ENCODE results near the gene ATXN1.

The ATXN1 gene

DNA sequence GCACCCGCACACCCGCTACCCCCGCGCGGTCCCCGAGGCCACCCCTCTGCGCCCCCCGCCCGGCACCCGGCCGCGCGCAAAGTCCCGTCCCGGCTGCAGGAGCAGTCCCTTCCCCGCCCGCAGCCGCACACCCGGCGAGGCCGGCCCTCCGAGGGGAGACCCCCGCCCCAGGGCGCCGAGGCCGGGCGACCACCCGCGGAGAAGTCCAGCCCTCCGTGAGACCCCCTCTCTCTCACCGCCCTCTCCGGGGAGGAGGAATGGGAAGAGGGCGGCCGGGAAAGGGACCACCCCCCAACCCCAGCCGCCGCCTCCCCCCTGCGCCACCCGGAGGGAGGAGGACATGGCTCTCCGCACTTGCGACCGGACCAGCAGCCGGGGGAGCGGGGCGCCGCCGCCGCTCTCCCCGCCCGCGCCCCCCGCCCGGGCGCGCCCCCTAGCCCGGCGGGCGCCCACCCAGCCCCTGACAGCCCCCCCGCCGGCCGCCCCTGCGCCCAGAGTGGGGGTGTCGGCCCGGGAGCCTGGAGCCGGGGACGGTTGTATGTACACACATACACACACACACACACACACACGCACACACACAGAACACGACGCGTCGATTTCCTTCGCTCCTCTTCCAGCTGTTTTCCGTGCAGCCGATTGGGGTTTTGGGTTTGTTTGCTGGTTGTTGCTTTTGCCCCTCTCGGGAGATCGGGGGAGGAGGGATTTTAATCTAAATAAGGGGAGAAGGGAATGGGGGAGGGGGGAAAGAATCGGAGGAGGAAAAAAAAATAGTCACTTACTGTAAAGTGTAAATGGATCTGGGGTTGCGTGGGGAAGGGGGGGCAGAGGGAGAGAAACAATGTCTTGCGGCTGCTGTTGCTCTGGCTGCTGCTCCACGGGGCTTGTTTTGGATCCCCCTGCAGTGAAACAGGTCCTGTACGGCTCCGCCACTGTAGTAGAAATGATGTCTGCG, at the start of gene ATXN1 (continued):
- TF ChIP-seq ZNF155 (tag by site-specific recombination; IDR thresholded peaks at IDR 0.05): no peak

DNA sequence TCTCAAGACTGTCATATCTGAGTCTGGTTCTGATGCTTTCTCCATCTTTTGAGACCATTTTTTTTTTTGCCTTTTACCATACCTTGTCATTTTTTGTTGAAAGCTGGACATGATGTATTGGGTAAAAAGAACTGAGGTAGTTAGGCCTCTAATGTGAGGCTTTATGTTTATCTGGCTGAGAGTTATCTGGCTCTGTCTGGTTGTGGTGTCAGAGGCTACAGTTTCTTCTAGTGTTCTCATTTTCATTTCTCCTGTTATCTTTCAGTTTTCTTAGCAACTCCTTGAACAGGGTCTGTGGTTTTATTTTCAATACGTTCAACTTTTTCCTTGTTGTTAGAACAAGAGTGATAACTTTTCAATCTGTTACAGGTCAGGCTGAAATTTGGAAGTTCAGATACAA, 49.2 kb upstream of the ATXN1 start:
- CTCF ChIA-PET: interaction anchor here (1.8 kb wide), 1 partner anchor 46 kb away, joined by 4 read pairs; no protein-coding TSS in a partner anchor
- POLR2A ChIA-PET: no interaction called here

DNA sequence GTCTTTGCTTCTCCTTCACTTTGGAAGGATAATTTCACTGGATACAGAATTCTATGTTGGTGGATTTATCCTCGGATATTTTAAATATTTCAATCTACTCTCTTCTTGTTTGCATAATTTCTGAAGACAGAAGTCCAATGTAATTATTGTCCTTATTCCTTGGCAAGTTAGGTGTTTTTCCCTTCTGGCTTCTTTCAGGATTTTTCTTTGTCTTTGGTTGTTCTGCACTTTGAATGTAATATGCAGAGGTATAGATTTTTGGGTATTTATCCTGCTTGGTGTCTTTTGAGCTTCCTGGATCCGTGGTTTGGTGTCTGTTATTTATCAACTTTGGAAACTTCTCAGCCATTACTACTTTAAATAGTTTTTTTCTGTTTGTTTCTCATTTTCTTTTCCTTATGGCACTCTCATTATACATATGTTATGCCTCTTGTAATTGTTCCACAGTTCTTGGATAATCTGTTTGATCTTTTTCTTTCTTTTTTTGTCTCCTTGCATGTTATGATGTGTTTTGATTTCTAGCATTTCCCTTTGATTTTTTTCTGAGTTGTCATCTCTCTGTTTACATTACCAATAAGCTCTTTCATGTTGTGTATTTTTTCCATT, 48.6 kb upstream of the ATXN1 start:
- no peak for TF ChIP-seq EGR2 (tag by site-specific recombination; IDR thresholded peaks at IDR 0.05; ENCODE audit: low read depth)
- TF ChIP-seq ZNF837 (tag by site-specific recombination; IDR thresholded peaks at IDR 0.05): no peak
- TF ChIP-seq KLF7 (tag by site-specific recombination; IDR thresholded peaks at IDR 0.05; ENCODE audit: borderline replicate concordance): no peak
- no peak for TF ChIP-seq OSR2 (tag by site-specific recombination; IDR thresholded peaks at IDR 0.05)
- no peak for TF ChIP-seq ZNF791 (tag by site-specific recombination; IDR thresholded peaks at IDR 0.05)
- no peak for TF ChIP-seq ZNF155 (tag by site-specific recombination; IDR thresholded peaks at IDR 0.05)
- TF ChIP-seq ZNF133 (tag by site-specific recombination; IDR thresholded peaks at IDR 0.05): peak; percentile 96
- TF ChIP-seq ZNF416 (tag by site-specific recombination; IDR thresholded peaks at IDR 0.05): no peak
- TF ChIP-seq MZF1 (tag by site-specific recombination; IDR thresholded peaks at IDR 0.05; ENCODE audit: borderline replicate concordance): 0 out of 2 replicates have a peak, but pooled peaks have one; percentile 40
- peak; percentile 94 for TF ChIP-seq SETDB1 (IDR thresholded peaks at IDR 0.05; ENCODE audit: insufficient read length, low read length)
- no peak for TF ChIP-seq ZNF292 (tag by site-specific recombination; IDR thresholded peaks at IDR 0.05; ENCODE audit: borderline replicate concordance, low read depth)
- TF ChIP-seq TRIM28 (IDR thresholded peaks at IDR 0.05; ENCODE audit: borderline replicate concordance, low read length): peak; percentile 76; the same call in 1 of the 2 replicates
- no peak for TF ChIP-seq ZFP41 (tag by site-specific recombination; IDR thresholded peaks at IDR 0.05; ENCODE audit: borderline replicate concordance)
- TF ChIP-seq PRDM1 (tag by site-specific recombination; IDR thresholded peaks at IDR 0.05): no peak
- no peak for TF ChIP-seq ZNF184 (tag by site-specific recombination; IDR thresholded peaks at IDR 0.05)
- no peak for TF ChIP-seq REPIN1 (tag by site-specific recombination; IDR thresholded peaks at IDR 0.05; ENCODE audit: low read depth)
- TF ChIP-seq, protein P1, sequence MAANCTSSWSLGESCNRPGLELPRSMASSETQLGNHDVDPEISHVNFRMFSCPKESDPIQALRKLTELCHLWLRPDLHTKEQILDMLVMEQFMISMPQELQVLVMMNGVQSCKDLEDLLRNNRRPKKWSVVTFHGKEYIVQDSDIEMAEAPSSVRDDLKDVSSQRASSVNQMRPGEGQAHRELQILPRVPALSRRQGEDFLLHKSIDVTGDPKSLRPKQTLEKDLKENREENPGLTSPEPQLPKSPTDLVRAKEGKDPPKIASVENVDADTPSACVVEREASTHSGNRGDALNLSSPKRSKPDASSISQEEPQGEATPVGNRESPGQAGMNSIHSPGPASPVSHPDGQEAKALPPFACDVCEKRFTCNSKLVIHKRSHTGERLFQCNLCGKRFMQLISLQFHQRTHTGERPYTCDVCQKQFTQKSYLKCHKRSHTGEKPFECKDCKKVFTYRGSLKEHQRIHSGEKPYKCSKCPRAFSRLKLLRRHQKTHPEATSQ (tag by site-specific recombination; IDR thresholded peaks at IDR 0.05): peak; percentile 78
- Histone ChIP-seq H3K4me1 (ENCODE audit: control insufficient read depth, insufficient read depth, low read length) (peaks cover 10% of the 10 kb centered on the region), H3K27ac (ENCODE audit: extremely low read depth, low read depth, low read length) (no peak overlapping the region), H3K9me3 (ENCODE audit: control insufficient read depth, insufficient read depth, low read depth, low read length) (no peaks in the 10 kb centered on the region), H3K36me3 (ENCODE audit: control insufficient read depth in 2 of 2, insufficient read depth in 1 of 2, low read length in 2 of 2) (no peaks in the 10 kb centered on the region), H3K4me3 (ENCODE audit: low read depth, low read length) (no peak overlapping the region)
- POLR2A ChIA-PET: no interaction called here
- CTCF ChIA-PET: interaction anchor here (0.5 to 1.8 kb wide), 2 partner anchors 46 to 297 kb away, joined by 3 to 4 read pairs; no protein-coding TSS in a partner anchor

More for the DNA sequence above, 49.2 kb upstream of the ATXN1 start:
- Histone ChIP-seq H3K27ac (ENCODE audit: extremely low read depth, low read depth, low read length) (no peak overlapping the region), H3K36me3 (ENCODE audit: control insufficient read depth in 2 of 2, insufficient read depth in 1 of 2, low read length in 2 of 2) (no peaks in the 10 kb centered on the region), H3K9me3 (ENCODE audit: control insufficient read depth, insufficient read depth, low read depth, low read length) (no peaks in the 10 kb centered on the region), H3K4me1 (ENCODE audit: control insufficient read depth, insufficient read depth, low read length) (peaks cover 5% of the 10 kb centered on the region), H3K4me3 (ENCODE audit: low read depth, low read length) (no peak overlapping the region)
- TF ChIP-seq, protein P2, sequence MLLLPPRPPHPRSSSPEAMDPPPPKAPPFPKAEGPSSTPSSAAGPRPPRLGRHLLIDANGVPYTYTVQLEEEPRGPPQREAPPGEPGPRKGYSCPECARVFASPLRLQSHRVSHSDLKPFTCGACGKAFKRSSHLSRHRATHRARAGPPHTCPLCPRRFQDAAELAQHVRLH (tag by site-specific recombination; IDR thresholded peaks at IDR 0.05): no peak
- TF ChIP-seq ZSCAN16 (tag by site-specific recombination; IDR thresholded peaks at IDR 0.05) (no peak), ZNF138 (tag by site-specific recombination; IDR thresholded peaks at IDR 0.05; ENCODE audit: borderline replicate concordance) (no peak), SALL2 (tag by site-specific recombination; IDR thresholded peaks at IDR 0.05; ENCODE audit: borderline replicate concordance) (no peak), ZNF843 (tag by site-specific recombination; IDR thresholded peaks at IDR 0.05) (no peak), REPIN1 (tag by site-specific recombination; IDR thresholded peaks at IDR 0.05; ENCODE audit: low read depth) (no peak), PRDM1 (tag by site-specific recombination; IDR thresholded peaks at IDR 0.05) (no peak), GLI2 (tag by site-specific recombination; IDR thresholded peaks at IDR 0.05; ENCODE audit: borderline replicate concordance, low read depth) (no peak), ZNF548 (tag by site-specific recombination; IDR thresholded peaks at IDR 0.05) (no peak), ZNF324 (tag by site-specific recombination; IDR thresholded peaks at IDR 0.05) (no peak), SCRT1 (tag by site-specific recombination; IDR thresholded peaks at IDR 0.05; ENCODE audit: borderline replicate concordance) (no peak), ZNF221 (tag by site-specific recombination; IDR thresholded peaks at IDR 0.05; ENCODE audit: borderline replicate concordance) (no peak)
- TF ChIP-seq, protein P3, sequence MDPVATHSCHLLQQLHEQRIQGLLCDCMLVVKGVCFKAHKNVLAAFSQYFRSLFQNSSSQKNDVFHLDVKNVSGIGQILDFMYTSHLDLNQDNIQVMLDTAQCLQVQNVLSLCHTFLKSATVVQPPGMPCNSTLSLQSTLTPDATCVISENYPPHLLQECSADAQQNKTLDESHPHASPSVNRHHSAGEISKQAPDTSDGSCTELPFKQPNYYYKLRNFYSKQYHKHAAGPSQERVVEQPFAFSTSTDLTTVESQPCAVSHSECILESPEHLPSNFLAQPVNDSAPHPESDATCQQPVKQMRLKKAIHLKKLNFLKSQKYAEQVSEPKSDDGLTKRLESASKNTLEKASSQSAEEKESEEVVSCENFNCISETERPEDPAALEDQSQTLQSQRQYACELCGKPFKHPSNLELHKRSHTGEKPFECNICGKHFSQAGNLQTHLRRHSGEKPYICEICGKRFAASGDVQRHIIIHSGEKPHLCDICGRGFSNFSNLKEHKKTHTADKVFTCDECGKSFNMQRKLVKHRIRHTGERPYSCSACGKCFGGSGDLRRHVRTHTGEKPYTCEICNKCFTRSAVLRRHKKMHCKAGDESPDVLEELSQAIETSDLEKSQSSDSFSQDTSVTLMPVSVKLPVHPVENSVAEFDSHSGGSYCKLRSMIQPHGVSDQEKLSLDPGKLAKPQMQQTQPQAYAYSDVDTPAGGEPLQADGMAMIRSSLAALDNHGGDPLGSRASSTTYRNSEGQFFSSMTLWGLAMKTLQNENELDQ (tag by site-specific recombination; IDR thresholded peaks at IDR 0.05; ENCODE audit: low read depth): no peak
